Ovary (tissue), 3 donors: ENCODE measurements around the gene MPLKIP.

Experiments
- EP300 ChIP-seq: sonication (generic); formaldehyde crosslinking; IDR thresholded peaks from one replicate; pipeline ENCODE4 v1.6.1; 2017; ENCODE audit warnings: antibody characterized with exemption
- POLR2A ChIP-seq: fragments of 450-650 bp; IDR thresholded peaks from one replicate; pipeline ENCODE4 v1.6.1; 2017; ENCODE audit warnings: antibody characterized with exemption, mild to moderate bottlenecking, moderate library complexity
- TF ChIP-seq, protein P1 (sequence below), 3 donors: fragments of 450-650 bp in 2 of 3; fragments of 200-600 bp in 1 of 3; IDR thresholded peaks; one replicate each; pipeline versions ENCODE4 v1.5.1 to v1.8.0; 2016 to 2022; ENCODE audit warnings: antibody characterized with exemption in 3 of 3, mild to moderate bottlenecking in 1 of 3
- donor health status: DM: no; HTN: no; CAD: no.

- TF ChIP-seq, protein P1, sequence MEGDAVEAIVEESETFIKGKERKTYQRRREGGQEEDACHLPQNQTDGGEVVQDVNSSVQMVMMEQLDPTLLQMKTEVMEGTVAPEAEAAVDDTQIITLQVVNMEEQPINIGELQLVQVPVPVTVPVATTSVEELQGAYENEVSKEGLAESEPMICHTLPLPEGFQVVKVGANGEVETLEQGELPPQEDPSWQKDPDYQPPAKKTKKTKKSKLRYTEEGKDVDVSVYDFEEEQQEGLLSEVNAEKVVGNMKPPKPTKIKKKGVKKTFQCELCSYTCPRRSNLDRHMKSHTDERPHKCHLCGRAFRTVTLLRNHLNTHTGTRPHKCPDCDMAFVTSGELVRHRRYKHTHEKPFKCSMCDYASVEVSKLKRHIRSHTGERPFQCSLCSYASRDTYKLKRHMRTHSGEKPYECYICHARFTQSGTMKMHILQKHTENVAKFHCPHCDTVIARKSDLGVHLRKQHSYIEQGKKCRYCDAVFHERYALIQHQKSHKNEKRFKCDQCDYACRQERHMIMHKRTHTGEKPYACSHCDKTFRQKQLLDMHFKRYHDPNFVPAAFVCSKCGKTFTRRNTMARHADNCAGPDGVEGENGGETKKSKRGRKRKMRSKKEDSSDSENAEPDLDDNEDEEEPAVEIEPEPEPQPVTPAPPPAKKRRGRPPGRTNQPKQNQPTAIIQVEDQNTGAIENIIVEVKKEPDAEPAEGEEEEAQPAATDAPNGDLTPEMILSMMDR (IDR thresholded peaks at IDR 0.05) = no peak
- TF ChIP-seq POLR2A (no peak), EP300 (no peak)
These were observed 34.6 kb downstream of the MPLKIP start for GRCh38 chr7:40099837-40100236.
